ENCODE data around the gene CRABP2. TPM values are rescaled to one million over a fixed set of nuclear protein-coding genes. Genes with fewer than 3 reads are reported as not detected.

CRABP2 gene
- total RNA-seq, 1 experiment from 2014 or later, result 1,115 TPM

- peak overlapping the region; percentile 95 for H3K27ac ChIP-seq (ENCODE audit: low read length)
- peak overlapping the region in 1 of 2 experiments; percentile 14; a peak in 2 of 4 replicates for H3K4me3 ChIP-seq (ENCODE audit: low read depth in 2 of 2, low read length in 2 of 2)
- ChIA-PET CTCF (interaction anchor here (0.6 to 5.7 kb wide), 7 partner anchors 10 to 169 kb away, joined by 3 to 118 read pairs (median 39); partner anchors contain the start of genes CRABP2, NES and NTRK1), POLR2A (interaction anchor here (0.5 to 1.6 kb wide), 4 partner anchors 14 to 84 kb away, joined by 3 to 6 read pairs (median 6); partner anchors contain the start of gene CRABP2)
- BruUV-seq (replicated peaks), result no TSS peak
- H3K27me3 ChIP-seq (ENCODE audit: control insufficient read depth, insufficient read depth, low read length), result no peaks in the 10 kb centered on the region
- no peaks in the 10 kb centered on the region for H3K9me3 ChIP-seq (ENCODE audit: control insufficient read depth, insufficient read depth, low read depth, low read length)
- TF ChIP-seq SIN3A (IDR thresholded peaks at IDR 0.05; ENCODE audit: borderline replicate concordance, insufficient read depth, low read depth, low read length) (no peak), REST (IDR thresholded peaks at IDR 0.05; ENCODE audit: insufficient read depth in 1 of 2, low read depth in 2 of 2, low read length in 1 of 2) (no peak), TCF7L2 (IDR thresholded peaks at IDR 0.05; ENCODE audit: low read depth, low read length) (peak; percentile 30; the same call in 1 of the 2 replicates), POLR2AphosphoS5 (IDR thresholded peaks at IDR 0.05; ENCODE audit: low read depth, low read length) (no peak), CTCF (IDR thresholded peaks at IDR 0.05) (no peak)
- DNase-seq (ENCODE audit: low read depth, low spot score) (no peak), ATAC-seq (peak; percentile 26)
- intact Hi-C loops (cut with micrococcal nuclease; ENCODE audit: unreplicated experiment) (loop anchor here (2.0 to 10.0 kb wide), 2 partner anchors 13 to 173 kb away; partner anchors contain the start of genes CRABP2 and NTRK1), in situ Hi-C loops (cut with HindIII; ENCODE audit: low pct_unique_long_range_greater_than_20kb, low sequenced_read_pairs) (no loop called here)
- peaks cover 63% of the 10 kb centered on the region for H3K4me1 ChIP-seq (ENCODE audit: control insufficient read depth, insufficient read depth, low read length)
- H3K36me3 ChIP-seq (ENCODE audit: control insufficient read depth, insufficient read depth, low read length), result no peaks in the 10 kb centered on the region
These were observed 13.5 kb downstream of the CRABP2 start for GRCh38 chr1:156691665-156692440.

- intact Hi-C loops (cut with micrococcal nuclease; ENCODE audit: unreplicated experiment), result loop anchor here (2.0 to 10.0 kb wide), 2 partner anchors 14 to 174 kb away; partner anchors contain the start of genes CRABP2 and NTRK1
- H3K4me1 ChIP-seq (ENCODE audit: control insufficient read depth, insufficient read depth, low read length), result peaks cover 56% of the 10 kb centered on the region
These were observed 14.2 kb downstream of the CRABP2 start for GRCh38 chr1:156691191-156691590.

More at GRCh38 chr1:156691191-156691590, 14.2 kb downstream of the CRABP2 start:
- TF ChIP-seq TCF7L2 (IDR thresholded peaks at IDR 0.05; ENCODE audit: low read depth, low read length) (no peak), CTCF (IDR thresholded peaks at IDR 0.05) (no peak), SIN3A (IDR thresholded peaks at IDR 0.05; ENCODE audit: borderline replicate concordance, insufficient read depth, low read depth, low read length) (no peak)
- no TSS peak for BruUV-seq (replicated peaks)
- ChIA-PET POLR2A (interaction anchor here (0.6 to 1.7 kb wide), 6 partner anchors 14 to 84 kb away, joined by 3 to 6 read pairs (median 4); partner anchors contain the start of genes CRABP2 and MRPL24), CTCF (interaction anchor here (0.6 to 5.7 kb wide), 6 partner anchors 11 to 169 kb away, joined by 3 to 118 read pairs (median 40); partner anchors contain the start of genes CRABP2 and NTRK1)
- no peak for ATAC-seq
- in situ Hi-C loops (cut with HindIII; ENCODE audit: low pct_unique_long_range_greater_than_20kb, low sequenced_read_pairs), result no loop called here
- DNase-seq (ENCODE audit: low read depth, low spot score), result no peak
- Histone ChIP-seq H3K36me3 (ENCODE audit: control insufficient read depth, insufficient read depth, low read length) (no peaks in the 10 kb centered on the region), H3K27ac (ENCODE audit: low read length) (peak overlapping the region; percentile 95), H3K27me3 (ENCODE audit: control insufficient read depth, insufficient read depth, low read length) (no peaks in the 10 kb centered on the region), H3K9me3 (ENCODE audit: control insufficient read depth, insufficient read depth, low read depth, low read length) (no peaks in the 10 kb centered on the region), H3K4me3 (ENCODE audit: low read depth in 2 of 2, low read length in 2 of 2) (no peak overlapping the region; a peak in 1 of 4 replicates)

Measured in Panc1 (cell line).